Peyer's patch (tissue), 4 donors: ENCODE measurements around the gene DBNDD1.

ENCODE experiments used
- POLR2A ChIP-seq, 2 donors: fragments of 450-650 bp; IDR thresholded peaks; one replicate each; pipeline ENCODE4 v1.5.1; 2017; ENCODE audit warnings: antibody characterized with exemption in 2 of 2, mild to moderate bottlenecking in 2 of 2, moderate library complexity in 2 of 2
- TF ChIP-seq, protein P1 (sequence below), 6 experiments: fragments of 450-650 bp in 4 of 6; fragments of 200-600 bp in 2 of 6; sonication (generic) in 1 of 6; IDR thresholded peaks; one replicate each; pipeline ENCODE4 v1.5.1; 2017 to 2019; ENCODE audit warnings: antibody characterized with exemption in 6 of 6, mild to moderate bottlenecking in 3 of 6, moderate library complexity in 1 of 6

DNA sequence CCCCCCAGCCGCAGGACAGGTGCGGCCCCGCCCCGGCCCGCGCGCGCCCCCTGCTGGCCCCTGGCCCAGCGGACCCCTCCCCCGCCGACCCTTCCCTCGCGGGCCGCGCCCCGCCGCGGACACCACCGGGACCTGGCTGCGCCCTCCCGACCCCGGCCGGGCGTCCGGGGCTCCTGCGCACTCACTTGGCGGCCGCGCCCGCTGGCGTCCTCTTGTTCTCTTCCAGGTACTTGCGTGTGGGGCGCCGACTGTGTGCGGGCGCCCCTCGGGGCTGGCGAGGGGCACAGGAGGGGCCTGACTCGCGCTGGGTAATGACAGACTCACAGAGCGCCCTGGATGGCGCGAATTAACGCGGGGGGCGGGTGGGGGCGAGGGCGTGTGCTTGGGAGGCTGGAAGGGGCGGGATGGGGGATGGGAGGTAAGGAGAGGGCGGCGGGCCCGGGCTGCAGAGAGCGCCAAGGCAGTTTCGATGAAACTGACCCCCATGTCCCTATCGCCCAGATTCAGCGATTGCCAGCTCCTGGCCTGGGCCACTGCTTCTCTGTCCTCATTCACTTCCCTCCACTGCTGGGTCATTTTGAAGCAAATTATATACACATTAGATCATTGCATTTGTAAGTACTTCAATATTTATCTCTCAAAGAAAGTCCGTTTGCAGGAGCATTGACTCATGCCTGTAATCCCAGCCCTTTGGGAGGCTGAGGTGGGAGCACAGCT is 445 bp upstream of the DBNDD1 start:
- TF ChIP-seq, protein P1, sequence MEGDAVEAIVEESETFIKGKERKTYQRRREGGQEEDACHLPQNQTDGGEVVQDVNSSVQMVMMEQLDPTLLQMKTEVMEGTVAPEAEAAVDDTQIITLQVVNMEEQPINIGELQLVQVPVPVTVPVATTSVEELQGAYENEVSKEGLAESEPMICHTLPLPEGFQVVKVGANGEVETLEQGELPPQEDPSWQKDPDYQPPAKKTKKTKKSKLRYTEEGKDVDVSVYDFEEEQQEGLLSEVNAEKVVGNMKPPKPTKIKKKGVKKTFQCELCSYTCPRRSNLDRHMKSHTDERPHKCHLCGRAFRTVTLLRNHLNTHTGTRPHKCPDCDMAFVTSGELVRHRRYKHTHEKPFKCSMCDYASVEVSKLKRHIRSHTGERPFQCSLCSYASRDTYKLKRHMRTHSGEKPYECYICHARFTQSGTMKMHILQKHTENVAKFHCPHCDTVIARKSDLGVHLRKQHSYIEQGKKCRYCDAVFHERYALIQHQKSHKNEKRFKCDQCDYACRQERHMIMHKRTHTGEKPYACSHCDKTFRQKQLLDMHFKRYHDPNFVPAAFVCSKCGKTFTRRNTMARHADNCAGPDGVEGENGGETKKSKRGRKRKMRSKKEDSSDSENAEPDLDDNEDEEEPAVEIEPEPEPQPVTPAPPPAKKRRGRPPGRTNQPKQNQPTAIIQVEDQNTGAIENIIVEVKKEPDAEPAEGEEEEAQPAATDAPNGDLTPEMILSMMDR (IDR thresholded peaks at IDR 0.05): peak in 5 of 6 experiments; percentile 18 to 65 (median 40)
- TF ChIP-seq POLR2A (IDR thresholded peaks at IDR 0.05): no peak
